HepG2 (cell line): ENCODE measurements around the gene MYO18B. TPM values are rescaled to one million over a fixed set of nuclear protein-coding genes. Genes with fewer than 3 reads are reported as not detected.

Experiments
- ATAC-seq: fragments of 200-7000 bp; cut with Tn5 transposase; 3 replicates; pipeline ENCODE4 v1.9.1; 2020; ENCODE audit warnings: mild to moderate bottlenecking, moderate library complexity
- BruUV-seq: library from RNA; stranded (reverse); fragments of 400-500 nt; replicated peaks from 2 replicates; lab custom pipeline; 2021; lab: Mats Ljungman, UMichigan
- CTCF ChIA-PET: fragments of 300-600 bp; formaldehyde crosslinking; extraction: SDS; loops from one replicate; lab custom pipeline; 2021; ENCODE audit warnings: low total read pairs, inconsistent platforms, low intra/inter-chr PET ratio; lab: Yijun Ruan, JAX
- POLR2A ChIA-PET: fragments of 350-600 bp; sonication (Branson Sonifier 250); formaldehyde crosslinking; loops from one replicate; lab custom pipeline; 2020; ENCODE audit warnings: antibody characterized with exemption, inconsistent platforms; lab: Yijun Ruan, JAX
- DNase-seq: peaks from one replicate; pipeline ENCODE4 v3.0.0-alpha.2; 2015; ENCODE audit warnings: low spot score
- FAIRE-seq: peaks from 3 replicates; lab custom pipeline; 2011; peaks lifted over from hg19 to GRCh38; lab: Jason Lieb, UNC
- H2AFZ ChIP-seq: one replicate; pipeline ENCODE4 v1.6.1; 2011; ENCODE audit warnings: low read length, inconsistent platforms
- H3K27ac ChIP-seq: fragments of 300-600 bp; 3 replicates; pipeline ENCODE4 v1.8.0; 2011; ENCODE audit warnings: mixed run types, mild to moderate bottlenecking, mixed read lengths, low read length, inconsistent platforms; ENCODE audit not compliant: insufficient read depth; ENCODE audit errors: extremely low read length
- H3K27me3 ChIP-seq, 2 experiments: fragments of 200-600 bp in 1 of 2; 2 replicates in 1 of 2; 3 replicates in 1 of 2; pipeline versions ENCODE4 v1.6.0 to v1.8.0; 2011; ENCODE audit warnings: low read length in 2 of 2, mild to moderate bottlenecking in 2 of 2, moderate library complexity in 2 of 2, inconsistent platforms in 1 of 2; ENCODE audit not compliant: insufficient read depth in 2 of 2, control insufficient read depth in 1 of 2
- H3K36me3 ChIP-seq, 2 experiments: fragments of 200-600 bp in 1 of 2; replicated peaks in 1 of 2; 2 replicates in 1 of 2; 3 replicates in 1 of 2; pipeline versions ENCODE4 v1.5.1 to v1.8.0; 2011; ENCODE audit warnings: low read length in 2 of 2, inconsistent platforms in 1 of 2; ENCODE audit not compliant: insufficient read depth in 2 of 2, control insufficient read depth in 1 of 2
- H3K4me1 ChIP-seq: 2 replicates; pipeline ENCODE4 v1.5.1; 2012; ENCODE audit warnings: low read length, inconsistent platforms; ENCODE audit not compliant: insufficient read depth
- H3K4me2 ChIP-seq: 2 replicates; pipeline ENCODE4 v1.6.0; 2011; ENCODE audit warnings: low read depth, low read length, inconsistent platforms
- H3K4me3 ChIP-seq, 3 experiments: fragments of 200-600 bp in 1 of 3; sonication (generic), shearing (Covaris generic) in 1 of 3; replicated peaks in 1 of 3; 2 replicates each; pipeline ENCODE4 v1.5.1; 2011 to 2016; ENCODE audit warnings: low read length in 3 of 3, inconsistent platforms in 2 of 3, low read depth in 2 of 3, mild to moderate bottlenecking in 2 of 3, control low read depth in 1 of 3, mixed read lengths in 1 of 3; ENCODE audit not compliant: insufficient read depth in 1 of 3
- H3K79me2 ChIP-seq: one replicate; pipeline ENCODE4 v1.6.1; 2011; ENCODE audit warnings: low read length, inconsistent platforms; ENCODE audit not compliant: insufficient read depth
- H3K9ac ChIP-seq: 2 replicates; pipeline ENCODE4 v1.6.0; 2011; ENCODE audit warnings: mild to moderate bottlenecking, low read depth, low read length, inconsistent platforms; ENCODE audit not compliant: insufficient read depth
- H3K9me3 ChIP-seq: 2 replicates; pipeline ENCODE4 v1.5.1; 2012; ENCODE audit warnings: mild to moderate bottlenecking, low read length
- H4K20me1 ChIP-seq: 2 replicates; pipeline ENCODE4 v1.6.0; 2011; ENCODE audit warnings: inconsistent platforms, mild to moderate bottlenecking, low read length, moderate library complexity; ENCODE audit not compliant: insufficient read depth
- ARNT ChIP-seq: fragments of 450-650 bp; IDR thresholded peaks from 2 replicates; pipeline ENCODE4 v1.6.1; 2017
- ARNT2 ChIP-seq: sonication (generic); formaldehyde crosslinking; IDR thresholded peaks from 2 replicates; pipeline ENCODE4 v1.8.0; 2022; ENCODE audit warnings: mild to moderate bottlenecking, low read depth, missing genetic modification reagents, moderate library complexity
- BRCA1 ChIP-seq: sonication (generic); formaldehyde crosslinking; IDR thresholded peaks from 2 replicates; pipeline ENCODE4 v1.4.0; 2020; ENCODE audit warnings: missing genetic modification reagents
- HCFC1 ChIP-seq: fragments of 150-350 bp; IDR thresholded peaks from 2 replicates; pipeline ENCODE4 v1.6.1; 2014; ENCODE audit warnings: low read depth, low read length
- MAFG ChIP-seq: sonication (generic); formaldehyde crosslinking; IDR thresholded peaks from 2 replicates; pipeline ENCODE4 v1.5.1; 2020; ENCODE audit warnings: mild to moderate bottlenecking, missing genetic modification reagents
- MXD4 ChIP-seq: IDR thresholded peaks from 2 replicates; pipeline ENCODE4 v1.6.1; 2016; ENCODE audit warnings: mild to moderate bottlenecking, missing biosample characterization, missing genetic modification reagents
- NR3C1 ChIP-seq: sonication (generic); formaldehyde crosslinking; IDR thresholded peaks from 2 replicates; pipeline ENCODE4 v1.4.0; 2020; ENCODE audit warnings: missing genetic modification reagents
- PITX1 ChIP-seq: sonication (generic); formaldehyde crosslinking; IDR thresholded peaks from 2 replicates; pipeline ENCODE4 v1.5.1; 2020; ENCODE audit warnings: mild to moderate bottlenecking, missing genetic modification reagents
- RARA ChIP-seq: IDR thresholded peaks from 2 replicates; pipeline ENCODE4 v1.6.1; 2016; ENCODE audit warnings: missing genetic modification reagents, missing compliant biosample characterization
- RXRA ChIP-seq: sonication (generic); formaldehyde crosslinking; IDR thresholded peaks from 2 replicates; pipeline ENCODE4 v1.5.1; 2020; ENCODE audit warnings: missing genetic modification reagents
- SMAD3 ChIP-seq: sonication (generic); formaldehyde crosslinking; IDR thresholded peaks from 2 replicates; pipeline ENCODE4 v1.4.0; 2020; ENCODE audit warnings: missing genetic modification reagents
- ZBTB14 ChIP-seq: sonication (generic); formaldehyde crosslinking; IDR thresholded peaks from 2 replicates; pipeline ENCODE4 v1.4.0; 2020; ENCODE audit warnings: missing genetic modification reagents
- ZBTB39 ChIP-seq: sonication (generic); formaldehyde crosslinking; IDR thresholded peaks from 2 replicates; pipeline ENCODE4 v1.5.0; 2020; ENCODE audit warnings: missing genetic modification reagents
- ZMAT5 ChIP-seq: sonication (generic); formaldehyde crosslinking; IDR thresholded peaks from 2 replicates; pipeline ENCODE4 v1.5.0; 2020; ENCODE audit warnings: mild to moderate bottlenecking, low read depth, missing genetic modification reagents, borderline replicate concordance
- ZNF292 ChIP-seq: sonication (generic); formaldehyde crosslinking; IDR thresholded peaks from 2 replicates; pipeline ENCODE4 v1.8.1; 2022; ENCODE audit warnings: mild to moderate bottlenecking, low read depth, missing genetic modification reagents, borderline replicate concordance
- ZNF350 ChIP-seq: sonication (generic); formaldehyde crosslinking; IDR thresholded peaks from 2 replicates; pipeline ENCODE4 v1.4.0; 2020; ENCODE audit warnings: mild to moderate bottlenecking, low read depth, missing genetic modification reagents, borderline replicate concordance
- ZNF7 ChIP-seq: IDR thresholded peaks from 2 replicates; pipeline ENCODE4 v1.6.1; 2016; ENCODE audit warnings: missing biosample characterization, missing genetic modification reagents
- WGBS: methylation state at CpG from one replicate; pipeline ENCODE4 v1.1.6; 2017; ENCODE audit warnings: low lambda C conversion rate; 5-methylcytosine and 5-hydroxymethylcytosine counted together
- in situ Hi-C: cut with HindIII; loops from 2 replicates; pipeline ENCODE4 v1.10.0; 2017; ENCODE audit warnings: low pct_unique_long_range_greater_than_20kb; ENCODE audit not compliant: extremely low pct_ligation_motif_present
- intact Hi-C: fragments of 100-400 bp; cut with micrococcal nuclease; formaldehyde crosslinking; loops from one replicate; pipeline ENCODE4 v1.10.0; 2022; ENCODE audit not compliant: unreplicated experiment
- polyA plus RNA-seq, 8 experiments: library from polyadenylated mRNA; depleted of rRNA in 3 of 8; stranded (reverse) in 7 of 8; unstranded in 1 of 8; fragments of >200 nt; fragmentation: Illumina TruSeq in 4 of 8; extraction: Trizol in 4 of 8; gene quantifications; 2 replicates each; pipeline versions ENCODE4 v1.2.1 to v1.2.3, GENCODE V29; 2011 to 2016; ENCODE audit warnings: low read depth in 4 of 8, missing spikeins in 1 of 8, mixed read lengths in 1 of 8; ENCODE audit not compliant: insufficient read depth in 1 of 8
- total RNA-seq, 5 experiments: library from RNA; depleted of rRNA; stranded (reverse); fragments of >200 nt; fragmentation: Illumina TruSeq; extraction: Trizol; gene quantifications; 2 replicates each; pipeline ENCODE4 v1.2.3, GENCODE V29; 2016; ENCODE audit warnings: low read depth in 1 of 5
- TF ChIP-seq, protein P1 (sequence below): IDR thresholded peaks from 2 replicates; pipeline ENCODE4 v1.6.1; 2018; ENCODE audit warnings: missing genetic modification reagents, mild to moderate bottlenecking, missing compliant biosample characterization
- TF ChIP-seq, protein P2 (sequence below): sonication (generic); formaldehyde crosslinking; IDR thresholded peaks from 2 replicates; pipeline ENCODE4 v1.4.0; 2020; ENCODE audit warnings: missing genetic modification reagents, borderline replicate concordance

MYO18B gene
- total and polyA plus RNA-seq, 2 of the 13 experiments (the other 11 are each of a cell fraction or from before 2014, with no cell fraction given) = 0.01 TPM; not detected in 1

DNA sequence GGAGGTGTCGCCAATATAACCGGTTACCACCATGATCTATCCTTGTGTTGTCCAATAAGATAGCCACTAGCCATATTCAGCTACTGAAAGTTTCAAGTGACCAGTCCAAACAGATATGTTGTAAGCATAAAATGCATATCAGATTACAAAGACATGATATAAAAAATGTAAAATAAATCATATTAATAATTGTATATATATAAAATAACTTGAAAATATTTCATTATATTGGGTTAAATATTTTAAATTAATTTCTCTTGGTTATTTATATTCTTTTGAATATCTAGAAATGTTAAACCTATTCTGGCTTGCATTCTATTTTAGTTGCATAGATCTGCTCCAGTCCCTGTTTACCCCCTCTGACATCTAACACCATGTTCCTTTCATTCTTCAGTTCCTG lies 305.5 kb downstream of the MYO18B start:
- Histone ChIP-seq H3K4me3 (no peak overlapping the region), H3K4me1 (no peaks in the 10 kb centered on the region), H3K27me3 (0 out of 5 replicates have a peak, but pooled peaks cover 0 to 7% of the 10 kb centered on the region in 2 experiments), H3K9me3 (no peaks in the 10 kb centered on the region), H3K79me2 (no peaks in the 10 kb centered on the region), H3K9ac (no peak overlapping the region), H3K36me3 (no peaks in the 10 kb centered on the region), H3K4me2 (no peak overlapping the region), H3K27ac (no peak overlapping the region), H2AFZ (no peak overlapping the region), H4K20me1 (no peaks in the 10 kb centered on the region)
- intact Hi-C loops (no loop called here), in situ Hi-C loops (no loop called here)
- FAIRE-seq (no peak), ATAC-seq (no peak), DNase-seq (no peak)
- ChIA-PET POLR2A (no interaction called here), CTCF (no interaction called here)
- WGBS = 6% methylated on average over 2 of the region's 2 CpGs
- no TSS peak for BruUV-seq
- TF ChIP-seq ZNF7 (CRISPR knock-in tag) (no peak), ZNF350 (CRISPR knock-in tag) (no peak), ZNF292 (CRISPR knock-in tag) (no peak), ARNT2 (no peak), PITX1 (CRISPR knock-in tag) (no peak), NR3C1 (no peak), ZBTB39 (CRISPR knock-in tag) (no peak), ZBTB14 (no peak), MAFG (no peak), RARA (CRISPR knock-in tag) (no peak), BRCA1 (no peak), HCFC1 (no peak), ARNT (no peak), SMAD3 (no peak), ZMAT5 (CRISPR knock-in tag) (no peak), RXRA (CRISPR knock-in tag) (no peak), MXD4 (CRISPR knock-in tag) (no peak)
- TF ChIP-seq, protein P1, sequence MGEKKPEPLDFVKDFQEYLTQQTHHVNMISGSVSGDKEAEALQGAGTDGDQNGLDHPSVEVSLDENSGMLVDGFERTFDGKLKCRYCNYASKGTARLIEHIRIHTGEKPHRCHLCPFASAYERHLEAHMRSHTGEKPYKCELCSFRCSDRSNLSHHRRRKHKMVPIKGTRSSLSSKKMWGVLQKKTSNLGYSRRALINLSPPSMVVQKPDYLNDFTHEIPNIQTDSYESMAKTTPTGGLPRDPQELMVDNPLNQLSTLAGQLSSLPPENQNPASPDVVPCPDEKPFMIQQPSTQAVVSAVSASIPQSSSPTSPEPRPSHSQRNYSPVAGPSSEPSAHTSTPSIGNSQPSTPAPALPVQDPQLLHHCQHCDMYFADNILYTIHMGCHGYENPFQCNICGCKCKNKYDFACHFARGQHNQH (CRISPR knock-in tag) = no peak
- TF ChIP-seq, protein P2, sequence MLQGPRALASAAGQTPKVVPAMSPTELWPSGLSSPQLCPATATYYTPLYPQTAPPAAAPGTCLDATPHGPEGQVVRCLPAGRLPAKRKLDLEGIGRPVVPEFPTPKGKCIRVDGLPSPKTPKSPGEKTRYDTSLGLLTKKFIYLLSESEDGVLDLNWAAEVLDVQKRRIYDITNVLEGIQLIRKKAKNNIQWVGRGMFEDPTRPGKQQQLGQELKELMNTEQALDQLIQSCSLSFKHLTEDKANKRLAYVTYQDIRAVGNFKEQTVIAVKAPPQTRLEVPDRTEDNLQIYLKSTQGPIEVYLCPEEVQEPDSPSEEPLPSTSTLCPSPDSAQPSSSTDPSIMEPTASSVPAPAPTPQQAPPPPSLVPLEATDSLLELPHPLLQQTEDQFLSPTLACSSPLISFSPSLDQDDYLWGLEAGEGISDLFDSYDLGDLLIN = no peak
